Kidney (tissue), 14 donors: ENCODE measurements around the gene CDK5RAP3. TPM values are rescaled to one million over a fixed set of nuclear protein-coding genes. Genes with fewer than 3 reads are reported as not detected.

Experiments used
- DNase-seq, 5 donors: peaks; one replicate each; pipeline ENCODE4 v3.0.0-alpha.2; 2013 to 2020
- FAIRE-seq: peaks from 2 replicates; lab custom pipeline; 2012; peaks lifted over from hg19 to GRCh38; lab: Jason Lieb, UNC
- H3K27ac ChIP-seq, 2 donors: one replicate each; pipeline ENCODE4 v1.7.0; 2013; ENCODE audit warnings: low read depth in 2 of 2, low read length in 2 of 2, inconsistent platforms in 1 of 2
- H3K27me3 ChIP-seq: one replicate; pipeline ENCODE4 v1.7.1; 2013; ENCODE audit warnings: low read length, inconsistent platforms; ENCODE audit not compliant: control insufficient read depth, insufficient read depth
- H3K36me3 ChIP-seq, 3 donors: one replicate each; pipeline versions ENCODE4 v1.7.0 to v1.7.1; 2013; ENCODE audit warnings: low read length in 3 of 3, control low read depth in 1 of 3, inconsistent platforms in 1 of 3; ENCODE audit not compliant: insufficient read depth in 3 of 3, control insufficient read depth in 2 of 3
- H3K4me1 ChIP-seq, 3 donors: one replicate each; pipeline versions ENCODE4 v1.7.0 to v1.7.1; 2013; ENCODE audit warnings: low read length in 3 of 3, inconsistent platforms in 1 of 3, low read depth in 1 of 3; ENCODE audit not compliant: control insufficient read depth in 2 of 3, insufficient read depth in 2 of 3
- H3K4me3 ChIP-seq, 3 donors: one replicate each; pipeline versions ENCODE4 v1.7.0 to v1.8.1; 2013; ENCODE audit warnings: low read length in 3 of 3, control low read depth in 1 of 3, inconsistent platforms in 1 of 3
- H3K9ac ChIP-seq, 3 donors: one replicate each; pipeline versions ENCODE4 v1.7.0 to v1.7.1; 2013; ENCODE audit warnings: low read length in 3 of 3, control low read depth in 1 of 3, inconsistent platforms in 1 of 3
- H3K9me3 ChIP-seq, 3 donors: one replicate each; pipeline versions ENCODE4 v1.7.0 to v1.7.1; 2013; ENCODE audit warnings: low read length in 3 of 3, control low read depth in 1 of 3, inconsistent platforms in 1 of 3; ENCODE audit not compliant: control insufficient read depth in 2 of 3, insufficient read depth in 1 of 3
- intact Hi-C: fragments of 100-400 bp; cut with DNase I; formaldehyde crosslinking; loops from one replicate; pipeline ENCODE4 v1.11.1; 2022
- polyA plus RNA-seq: library from polyadenylated mRNA; stranded (reverse); fragments of 350-450 nt; fragmentation: Illumina TruSeq; extraction: RNeasy Lipid Tissue Mini Kit (QIAGEN cat#74804); gene quantifications from one replicate; pipeline ENCODE4 v1.2.3, GENCODE V29; 2014; ENCODE audit warnings: low read depth, low replicate concordance; ENCODE audit not compliant: insufficient read depth
- total RNA-seq: library from RNA; stranded (reverse); fragmentation: NEBNext Ultra II Directional; extraction: Animal tissue kit (Norgen Biotek cat#: 25700); gene quantifications from one replicate; pipeline ENCODE4 v1.2.1, GENCODE V29; 2021
- TF ChIP-seq, protein P1 (sequence below): IDR thresholded peaks from 3 replicates; pipeline ENCODE4 v1.5.1; 2012; ENCODE audit warnings: mild to moderate bottlenecking, moderate library complexity, borderline replicate concordance; ENCODE audit not compliant: insufficient read depth; ENCODE audit errors: extremely low read depth
- donor health status: control.
- donor health status: control.
- donor health status: control.
- donor health status: control.
- donor health status: control.
- donor health status: DM: yes; HTN: yes; CAD: no.
- donor health status: Normal renal cell carcinoma (clear cell type).

The CDK5RAP3 gene
- total and polyA plus RNA-seq, 2 donors from 2014 or later = 140 to 208 TPM

DNA sequence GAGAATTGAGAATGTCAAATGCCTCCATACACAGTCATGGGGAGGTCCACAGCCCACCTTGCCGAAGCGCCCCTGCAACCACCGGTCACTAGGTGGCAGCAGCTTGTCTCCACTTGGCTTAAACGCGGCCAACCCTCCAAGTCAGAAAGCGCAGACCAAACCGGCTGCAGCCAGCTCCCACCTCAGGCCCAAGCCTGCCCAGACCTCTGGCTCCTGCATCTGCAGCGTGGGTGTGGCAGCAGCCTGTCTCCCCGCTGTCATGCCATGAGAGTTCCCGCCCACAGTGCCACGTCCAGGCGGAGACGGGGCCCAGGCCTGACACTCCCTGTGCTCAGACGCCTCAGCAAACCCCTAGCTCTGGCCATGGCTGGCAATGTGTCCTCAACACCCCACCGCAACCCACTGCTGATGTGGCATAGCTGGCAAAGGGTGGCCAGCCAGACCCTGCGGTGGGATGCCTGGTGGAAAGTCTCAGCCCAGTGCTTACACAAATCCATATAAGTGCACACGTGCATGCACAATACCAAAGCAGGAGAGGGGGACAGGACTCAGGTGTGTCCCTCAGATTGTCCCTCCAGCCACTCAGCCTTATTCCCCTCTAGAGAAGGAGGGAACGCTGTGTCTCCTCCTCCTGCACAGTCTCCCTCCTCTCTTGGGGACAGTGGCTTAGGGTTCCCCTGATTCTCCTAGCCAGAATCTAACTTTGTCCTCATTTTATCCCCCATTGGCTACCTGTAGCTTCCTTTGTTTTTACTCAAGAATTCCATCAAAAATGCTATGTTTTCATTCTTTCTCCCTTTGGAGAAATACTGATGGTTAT lies 55.8 kb downstream of the CDK5RAP3 start:
- Histone ChIP-seq H3K4me1 (peaks cover 4 to 24% (median 16%) of the 10 kb centered on the region in 3 donors), H3K27ac (peak overlapping the region; percentile 23 to 51), H3K9ac (peak overlapping the region in 1 of 3 donors; percentile 48), H3K9me3 (no peaks in the 10 kb centered on the region), H3K27me3 (peaks cover 2% of the 10 kb centered on the region), H3K4me3 (peak overlapping the region in 1 of 3 donors; percentile 66), H3K36me3 (no peaks in the 10 kb centered on the region)
- DNase-seq (peak; percentile 95 to 97 (median 96)), FAIRE-seq (no peak)
- intact Hi-C loops = loop anchor here (10.0 kb wide), 1 partner anchor 108 kb away; no protein-coding TSS in a partner anchor
- TF ChIP-seq, protein P1, sequence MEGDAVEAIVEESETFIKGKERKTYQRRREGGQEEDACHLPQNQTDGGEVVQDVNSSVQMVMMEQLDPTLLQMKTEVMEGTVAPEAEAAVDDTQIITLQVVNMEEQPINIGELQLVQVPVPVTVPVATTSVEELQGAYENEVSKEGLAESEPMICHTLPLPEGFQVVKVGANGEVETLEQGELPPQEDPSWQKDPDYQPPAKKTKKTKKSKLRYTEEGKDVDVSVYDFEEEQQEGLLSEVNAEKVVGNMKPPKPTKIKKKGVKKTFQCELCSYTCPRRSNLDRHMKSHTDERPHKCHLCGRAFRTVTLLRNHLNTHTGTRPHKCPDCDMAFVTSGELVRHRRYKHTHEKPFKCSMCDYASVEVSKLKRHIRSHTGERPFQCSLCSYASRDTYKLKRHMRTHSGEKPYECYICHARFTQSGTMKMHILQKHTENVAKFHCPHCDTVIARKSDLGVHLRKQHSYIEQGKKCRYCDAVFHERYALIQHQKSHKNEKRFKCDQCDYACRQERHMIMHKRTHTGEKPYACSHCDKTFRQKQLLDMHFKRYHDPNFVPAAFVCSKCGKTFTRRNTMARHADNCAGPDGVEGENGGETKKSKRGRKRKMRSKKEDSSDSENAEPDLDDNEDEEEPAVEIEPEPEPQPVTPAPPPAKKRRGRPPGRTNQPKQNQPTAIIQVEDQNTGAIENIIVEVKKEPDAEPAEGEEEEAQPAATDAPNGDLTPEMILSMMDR = peak; percentile 96

DNA sequence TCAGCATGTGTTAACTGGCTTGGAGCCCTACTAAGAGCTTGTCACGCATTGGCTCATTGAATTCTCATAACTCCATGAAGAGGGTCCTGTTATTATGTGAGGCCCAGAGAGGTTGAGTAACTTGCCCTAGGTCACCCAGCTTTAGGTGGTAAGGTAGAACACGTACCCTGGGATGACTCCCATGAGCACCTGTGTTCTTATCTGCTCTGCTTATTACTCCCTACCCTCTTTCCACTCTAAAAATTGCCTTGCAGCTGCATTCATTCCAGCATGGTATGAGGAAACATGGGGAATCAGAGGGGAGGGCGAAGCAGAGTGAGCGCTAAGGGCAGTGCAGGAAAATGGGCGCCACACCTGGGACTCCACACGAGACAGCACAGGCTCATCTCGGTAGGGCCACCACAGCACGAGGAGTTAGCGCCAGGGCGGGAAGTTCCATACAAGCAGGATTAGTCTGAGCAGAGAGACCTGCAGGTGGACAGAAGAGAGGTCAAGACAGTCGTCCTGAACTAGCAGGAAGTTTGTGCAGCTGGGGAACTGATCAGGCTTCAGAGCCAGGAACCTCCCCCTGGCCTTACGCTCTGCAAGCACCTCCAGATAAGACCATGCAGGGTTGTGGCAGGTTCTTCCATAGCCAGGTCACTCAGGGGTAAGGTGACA lies 56.5 kb downstream of the CDK5RAP3 start:
- Histone ChIP-seq H3K36me3 (no peaks in the 10 kb centered on the region), H3K27me3 (peaks cover 2% of the 10 kb centered on the region), H3K4me3 (no peak overlapping the region), H3K9ac (no peak overlapping the region), H3K9me3 (no peaks in the 10 kb centered on the region), H3K27ac (no peak overlapping the region), H3K4me1 (peaks cover 4 to 24% (median 16%) of the 10 kb centered on the region in 3 donors)
- DNase-seq (no peak), FAIRE-seq (no peak)
- TF ChIP-seq, protein P1 = no peak
- intact Hi-C loops = loop anchor here (10.0 kb wide), 1 partner anchor 107 kb away; no protein-coding TSS in a partner anchor

DNA sequence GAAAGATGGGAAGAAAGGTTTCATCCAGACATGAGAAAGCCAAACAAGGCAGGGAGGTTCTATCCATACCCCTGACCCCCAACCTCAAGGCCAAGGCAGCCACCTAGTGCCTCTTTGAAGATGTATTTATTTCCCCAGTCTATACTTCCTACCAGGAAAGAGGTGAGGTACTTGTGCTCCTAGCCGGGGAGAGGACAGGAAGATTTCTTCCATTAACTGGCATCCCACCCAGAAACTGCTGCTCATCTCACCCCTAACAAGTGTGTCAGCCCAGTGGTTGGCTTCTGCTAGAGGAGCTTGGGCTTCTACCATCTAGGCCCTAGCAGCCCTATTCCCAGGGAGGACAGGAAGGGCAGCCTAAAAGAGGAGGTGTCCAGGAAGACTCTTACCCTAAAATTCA lies 57.8 kb downstream of the CDK5RAP3 start:
- Histone ChIP-seq H3K27ac (no peak overlapping the region), H3K9me3 (no peaks in the 10 kb centered on the region), H3K4me3 (no peak overlapping the region), H3K36me3 (no peaks in the 10 kb centered on the region), H3K27me3 (peaks cover 2% of the 10 kb centered on the region), H3K4me1 (peaks cover 4 to 24% (median 16%) of the 10 kb centered on the region in 3 donors), H3K9ac (no peak overlapping the region)
- intact Hi-C loops = loop anchor here (10.0 kb wide), 1 partner anchor 106 kb away; no protein-coding TSS in a partner anchor
- DNase-seq (no peak), FAIRE-seq (no peak)
- TF ChIP-seq, protein P1 = no peak
